ENCODE data around the gene ROPN1L. TPM values are rescaled to one million over a fixed set of nuclear protein-coding genes. Genes with fewer than 3 reads are reported as not detected.

Gene ROPN1L
- total RNA-seq, 1 donor from 2014 or later = 11.5 TPM

DNA sequence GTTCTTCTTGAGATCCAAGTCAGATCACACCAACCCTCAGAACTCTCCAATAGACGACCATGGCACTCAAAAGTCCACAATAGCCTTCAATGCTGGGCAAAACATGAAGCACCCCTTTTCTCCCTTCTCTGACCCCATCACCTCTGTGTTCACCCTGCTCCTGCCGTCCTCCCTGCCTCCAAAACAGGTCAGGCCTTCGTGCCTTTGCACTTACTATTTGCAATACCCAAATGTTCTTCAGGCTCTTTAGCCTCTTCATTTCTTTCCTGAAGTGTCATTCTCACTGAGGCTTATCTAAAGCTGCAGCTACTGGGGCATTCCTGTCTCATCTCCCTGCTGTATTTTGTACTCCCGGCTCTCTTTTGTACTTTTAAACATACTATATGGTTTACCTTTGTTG lies 2.0 kb upstream of the ROPN1L start:
- ATAC-seq (no peak), DNase-seq (no peak)
- no peak overlapping the region for H3K27ac ChIP-seq
- H3K9me3 ChIP-seq = no peaks in the 10 kb centered on the region
- H3K4me3 ChIP-seq = no peak overlapping the region
- H3K27me3 ChIP-seq (ENCODE audit: low read depth) = no peaks in the 10 kb centered on the region
- intact Hi-C loops (cut with DNase I) = no loop called here
- H3K36me3 ChIP-seq = peaks cover 20% of the 10 kb centered on the region
- H3K4me1 ChIP-seq = peaks cover 24% of the 10 kb centered on the region
- TF ChIP-seq, protein P1, sequence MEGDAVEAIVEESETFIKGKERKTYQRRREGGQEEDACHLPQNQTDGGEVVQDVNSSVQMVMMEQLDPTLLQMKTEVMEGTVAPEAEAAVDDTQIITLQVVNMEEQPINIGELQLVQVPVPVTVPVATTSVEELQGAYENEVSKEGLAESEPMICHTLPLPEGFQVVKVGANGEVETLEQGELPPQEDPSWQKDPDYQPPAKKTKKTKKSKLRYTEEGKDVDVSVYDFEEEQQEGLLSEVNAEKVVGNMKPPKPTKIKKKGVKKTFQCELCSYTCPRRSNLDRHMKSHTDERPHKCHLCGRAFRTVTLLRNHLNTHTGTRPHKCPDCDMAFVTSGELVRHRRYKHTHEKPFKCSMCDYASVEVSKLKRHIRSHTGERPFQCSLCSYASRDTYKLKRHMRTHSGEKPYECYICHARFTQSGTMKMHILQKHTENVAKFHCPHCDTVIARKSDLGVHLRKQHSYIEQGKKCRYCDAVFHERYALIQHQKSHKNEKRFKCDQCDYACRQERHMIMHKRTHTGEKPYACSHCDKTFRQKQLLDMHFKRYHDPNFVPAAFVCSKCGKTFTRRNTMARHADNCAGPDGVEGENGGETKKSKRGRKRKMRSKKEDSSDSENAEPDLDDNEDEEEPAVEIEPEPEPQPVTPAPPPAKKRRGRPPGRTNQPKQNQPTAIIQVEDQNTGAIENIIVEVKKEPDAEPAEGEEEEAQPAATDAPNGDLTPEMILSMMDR (IDR thresholded peaks at IDR 0.05) = no peak

DNA sequence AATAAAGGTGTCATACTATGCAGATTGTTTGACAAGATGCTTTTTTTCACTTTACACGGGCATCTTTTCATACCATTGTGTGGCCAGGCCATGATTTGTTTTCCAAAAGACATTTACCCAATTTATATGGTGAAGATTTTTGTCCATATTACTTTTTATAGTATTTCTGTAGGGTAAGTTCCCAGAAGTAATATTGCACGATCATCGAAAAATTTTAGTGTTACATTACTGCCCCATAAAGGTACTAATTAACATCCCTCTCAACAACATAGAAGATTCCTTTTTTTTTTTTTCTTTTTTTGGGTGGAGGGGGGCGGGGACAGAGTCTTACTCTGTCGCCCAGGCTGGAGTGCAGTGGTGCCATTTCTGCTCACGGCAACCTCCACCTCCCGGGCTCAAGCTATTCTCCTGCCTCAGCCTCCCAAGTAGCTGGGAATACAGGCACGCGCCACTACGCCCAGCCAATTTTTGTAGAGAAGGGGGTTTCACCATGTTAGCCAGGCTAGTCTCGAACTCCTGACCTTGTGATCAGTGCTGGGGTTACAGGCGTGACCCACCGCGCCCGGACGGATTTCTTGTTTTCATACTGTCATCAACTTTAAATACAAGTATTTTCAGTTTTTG lies 1.2 kb upstream of the ROPN1L start:
- intact Hi-C loops (cut with DNase I) = no loop called here

DNA sequence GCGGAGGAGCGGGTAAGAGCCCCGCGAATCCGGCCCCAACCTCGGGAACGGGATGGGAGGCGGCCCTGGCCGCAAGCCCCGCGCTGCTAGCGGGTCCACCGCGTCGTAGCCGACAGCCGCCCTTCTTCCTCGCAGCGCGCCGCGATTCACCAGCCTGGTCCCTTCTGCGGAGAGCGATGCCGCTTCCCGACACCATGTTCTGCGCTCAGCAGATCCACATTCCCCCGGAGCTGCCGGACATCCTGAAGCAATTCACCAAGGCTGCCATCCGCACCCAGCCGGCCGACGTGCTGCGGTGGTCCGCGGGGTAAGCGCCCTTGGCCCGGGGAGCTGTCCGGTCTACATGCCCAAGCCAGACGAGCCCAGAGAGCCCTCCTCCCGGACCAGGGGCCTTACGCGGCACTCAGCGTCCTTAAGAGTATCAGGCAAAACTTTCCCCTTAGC lies 335 bp downstream of the ROPN1L start:
- Histone ChIP-seq H3K4me3 (peak overlapping the region; percentile 72), H3K9me3 (no peaks in the 10 kb centered on the region), H3K27me3 (ENCODE audit: low read depth) (no peaks in the 10 kb centered on the region), H3K36me3 (peaks cover 1% of the 10 kb centered on the region), H3K27ac (peak overlapping the region; percentile 68), H3K4me1 (peaks cover 38% of the 10 kb centered on the region)
- intact Hi-C loops (cut with DNase I) = no loop called here
- ATAC-seq = peak; percentile 66 to 69
- TF ChIP-seq, protein P1 (IDR thresholded peaks at IDR 0.05) = no peak
- DNase-seq = no peak

More for the DNA sequence above, 1.2 kb upstream of the ROPN1L start:
- no peak for ATAC-seq
- peak overlapping the region; percentile 6 for H3K27ac ChIP-seq
- TF ChIP-seq, protein P1 (IDR thresholded peaks at IDR 0.05) = no peak
- no peak for DNase-seq
- no peaks in the 10 kb centered on the region for H3K9me3 ChIP-seq
- H3K4me1 ChIP-seq = peaks cover 29% of the 10 kb centered on the region
- H3K36me3 ChIP-seq = peaks cover 13% of the 10 kb centered on the region
- peak overlapping the region; percentile 72 for H3K4me3 ChIP-seq
- no peaks in the 10 kb centered on the region for H3K27me3 ChIP-seq (ENCODE audit: low read depth)

DNA sequence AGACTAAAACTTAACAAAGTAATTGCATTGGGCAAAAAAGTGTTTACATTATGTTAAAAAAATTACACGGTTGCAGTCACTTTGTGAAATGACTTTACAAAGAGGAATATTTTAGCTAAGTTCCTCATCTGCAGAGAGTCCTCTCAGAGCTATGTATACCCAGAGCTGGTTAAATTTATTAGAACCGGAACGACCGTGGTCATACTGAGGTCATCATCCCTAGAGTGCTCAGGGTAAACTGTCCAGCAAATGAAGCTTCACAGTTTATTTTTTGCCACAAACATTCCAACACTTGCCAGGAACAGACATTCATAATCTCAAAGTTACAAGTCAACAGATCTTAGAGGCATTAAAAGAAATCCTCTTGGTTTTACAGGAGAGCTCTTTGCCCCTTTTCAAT lies 897 bp downstream of the ROPN1L start:
- peak overlapping the region; percentile 72 for H3K4me3 ChIP-seq
- intact Hi-C loops (cut with DNase I) = no loop called here
- no peaks in the 10 kb centered on the region for H3K36me3 ChIP-seq
- no peak for DNase-seq
- ATAC-seq = peak in 1 of 2 donors; percentile 34
- H3K27ac ChIP-seq = no peak overlapping the region
- H3K4me1 ChIP-seq = peaks cover 38% of the 10 kb centered on the region
- H3K9me3 ChIP-seq = no peaks in the 10 kb centered on the region
- H3K27me3 ChIP-seq (ENCODE audit: low read depth) = no peaks in the 10 kb centered on the region
- TF ChIP-seq, protein P1 (IDR thresholded peaks at IDR 0.05) = no peak

DNA sequence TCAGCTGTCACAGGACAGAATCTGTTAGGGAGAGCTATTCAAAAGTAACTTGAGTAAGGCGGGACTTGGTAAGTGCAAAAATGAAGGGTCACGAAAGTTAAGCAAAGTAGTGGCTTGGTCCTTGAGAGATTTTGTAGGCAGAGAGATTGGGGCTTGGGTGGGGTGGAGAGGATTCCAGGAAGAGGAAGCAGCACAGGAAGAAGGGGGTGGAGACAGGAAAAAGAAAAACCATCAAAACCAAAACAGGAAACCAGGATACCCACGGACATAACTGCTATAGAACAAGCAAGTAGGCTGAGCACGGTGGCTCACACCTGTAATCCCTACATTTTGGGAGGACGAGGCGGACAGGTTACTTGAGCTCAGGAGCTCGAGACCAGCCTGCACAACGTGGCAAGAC lies 3.7 kb downstream of the ROPN1L start:
- Histone ChIP-seq H3K9me3 (no peaks in the 10 kb centered on the region), H3K4me3 (no peak overlapping the region), H3K27me3 (ENCODE audit: low read depth) (no peaks in the 10 kb centered on the region), H3K36me3 (no peaks in the 10 kb centered on the region), H3K4me1 (peaks cover 38% of the 10 kb centered on the region), H3K27ac (no peak overlapping the region)
- DNase-seq = no peak
- TF ChIP-seq, protein P1 (IDR thresholded peaks at IDR 0.05) = no peak
- intact Hi-C loops (cut with DNase I) = no loop called here
- ATAC-seq = no peak
